Neutrophil (primary cell): Measurements from ENCODE around the gene PTGER2.

ENCODE experiments used
- H3K27ac ChIP-seq: fragments of 200-600 bp; sonication (generic); 2 replicates; pipeline ENCODE4 v1.5.1; 2016; ENCODE audit warnings: mild to moderate bottlenecking, moderate library complexity
- H3K27me3 ChIP-seq: fragments of 200-600 bp; sonication (generic); 2 replicates; pipeline ENCODE4 v1.6.0; 2016; ENCODE audit warnings: mild to moderate bottlenecking
- H3K36me3 ChIP-seq: fragments of 200-600 bp; sonication (generic); 2 replicates; pipeline ENCODE4 v1.5.1; 2017
- H3K4me1 ChIP-seq, 2 experiments: fragments of 200-600 bp in 1 of 2; sonication (generic) in 1 of 2; 1 replicate in 1 of 2; 2 replicates in 1 of 2; pipeline versions ENCODE4 v1.5.1 to v1.6.1; 2013 to 2016; ENCODE audit warnings: low read depth in 1 of 2, low read length in 1 of 2, mild to moderate bottlenecking in 1 of 2, moderate library complexity in 1 of 2; ENCODE audit not compliant: control insufficient read depth in 1 of 2, insufficient read depth in 1 of 2
- H3K4me3 ChIP-seq, 2 experiments: fragments of 200-600 bp in 1 of 2; sonication (generic) in 1 of 2; 1 replicate in 1 of 2; 2 replicates in 1 of 2; pipeline ENCODE4 v1.5.1; 2013 to 2016; ENCODE audit warnings: low read depth in 1 of 2, low read length in 1 of 2, mild to moderate bottlenecking in 1 of 2, moderate library complexity in 1 of 2
- H3K9me3 ChIP-seq: fragments of 200-600 bp; sonication (generic); 2 replicates; pipeline ENCODE4 v1.5.1; 2016
- CTCF ChIP-seq: fragments of 200-600 bp; sonication (generic); IDR thresholded peaks from 2 replicates; pipeline ENCODE4 v1.5.1; 2016; ENCODE audit warnings: antibody characterized with exemption

PTGER2 gene

GRCh38 chr14:52268279-52269061, 45.6 kb upstream of the PTGER2 start:
- H3K4me3 ChIP-seq: peak overlapping the region; percentile 73 to 75
- TF ChIP-seq CTCF: no peak
- H3K27me3 ChIP-seq: peaks cover 29% of the 10 kb centered on the region
- no peaks in the 10 kb centered on the region for H3K9me3 ChIP-seq
- H3K27ac ChIP-seq: no peak overlapping the region
- H3K36me3 ChIP-seq: no peaks in the 10 kb centered on the region
- peaks cover 61 to 64% of the 10 kb centered on the region in 2 experiments for H3K4me1 ChIP-seq

GRCh38 chr14:52269100-52269499, 45.0 kb upstream of the PTGER2 start:
- Histone ChIP-seq H3K36me3 (no peaks in the 10 kb centered on the region), H3K27ac (no peak overlapping the region), H3K4me1 (peaks cover 55 to 57% of the 10 kb centered on the region in 2 experiments), H3K27me3 (peaks cover 29% of the 10 kb centered on the region), H3K9me3 (no peaks in the 10 kb centered on the region), H3K4me3 (peak overlapping the region; percentile 73 to 75)
- TF ChIP-seq CTCF: no peak

- no peak for TF ChIP-seq CTCF
- peaks cover 47 to 49% of the 10 kb centered on the region in 2 experiments for H3K4me1 ChIP-seq
- no peaks in the 10 kb centered on the region for H3K9me3 ChIP-seq
- H3K36me3 ChIP-seq: no peaks in the 10 kb centered on the region
- H3K4me3 ChIP-seq: no peak overlapping the region
- H3K27ac ChIP-seq: no peak overlapping the region
- peaks cover 29% of the 10 kb centered on the region for H3K27me3 ChIP-seq
Observed at GRCh38 chr14:52269982-52270381, 44.1 kb upstream of the PTGER2 start.

- Histone ChIP-seq H3K36me3 (peaks cover 6% of the 10 kb centered on the region), H3K4me3 (no peak overlapping the region), H3K4me1 (peaks cover 31 to 33% of the 10 kb centered on the region in 2 experiments), H3K27ac (no peak overlapping the region), H3K27me3 (peaks cover 29% of the 10 kb centered on the region), H3K9me3 (no peaks in the 10 kb centered on the region)
- TF ChIP-seq CTCF: no peak
Observed at GRCh38 chr14:52271538-52271937, 42.6 kb upstream of the PTGER2 start.

- Histone ChIP-seq H3K27me3 (peaks cover 29% of the 10 kb centered on the region), H3K4me3 (no peak overlapping the region), H3K9me3 (no peaks in the 10 kb centered on the region), H3K36me3 (peaks cover 10% of the 10 kb centered on the region), H3K27ac (no peak overlapping the region), H3K4me1 (peaks cover 23 to 25% of the 10 kb centered on the region in 2 experiments)
- no peak for TF ChIP-seq CTCF
Observed at GRCh38 chr14:52272375-52272774, 41.7 kb upstream of the PTGER2 start.
